OCI-LY7 (cell line): Measurements from ENCODE around the gene SP100.

Source experiments
- EZH2phosphoT487 ChIP-seq: fragments of 200-600 bp; sonication (generic); IDR thresholded peaks from 2 replicates; pipeline ENCODE4 v1.6.1; 2018; ENCODE audit warnings: low read depth, borderline replicate concordance, mild to moderate bottlenecking, mixed run types, antibody characterized with exemption, low read length, moderate library complexity, mixed read lengths
- TF ChIP-seq, protein P1 (sequence below): fragments of 200-600 bp; sonication (generic); conservative IDR thresholded peaks from 2 replicates; pipeline ENCODE4 v1.5.1; 2014; ENCODE audit warnings: mild to moderate bottlenecking, antibody characterized with exemption, low read length, moderate library complexity, mixed read lengths

DNA sequence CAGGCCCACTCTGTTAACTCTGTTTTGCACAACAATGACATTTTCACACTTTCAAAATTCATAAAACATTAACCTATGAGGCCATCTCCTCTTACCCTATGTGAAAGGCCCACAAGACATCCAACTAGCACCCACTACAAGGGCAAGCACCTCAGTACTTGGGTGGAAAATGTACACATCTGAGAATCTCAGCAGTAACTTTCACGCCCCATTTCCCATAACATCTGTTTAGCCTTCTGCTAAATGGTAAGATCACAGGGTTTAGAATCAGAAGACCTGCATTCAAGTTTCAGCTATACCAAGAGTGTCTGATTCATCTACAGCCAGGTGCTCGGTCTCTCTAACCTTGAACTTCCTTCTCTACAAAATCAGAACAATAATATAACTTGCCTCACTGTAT lies 89.2 kb downstream of the SP100 start:
- TF ChIP-seq, protein P1, sequence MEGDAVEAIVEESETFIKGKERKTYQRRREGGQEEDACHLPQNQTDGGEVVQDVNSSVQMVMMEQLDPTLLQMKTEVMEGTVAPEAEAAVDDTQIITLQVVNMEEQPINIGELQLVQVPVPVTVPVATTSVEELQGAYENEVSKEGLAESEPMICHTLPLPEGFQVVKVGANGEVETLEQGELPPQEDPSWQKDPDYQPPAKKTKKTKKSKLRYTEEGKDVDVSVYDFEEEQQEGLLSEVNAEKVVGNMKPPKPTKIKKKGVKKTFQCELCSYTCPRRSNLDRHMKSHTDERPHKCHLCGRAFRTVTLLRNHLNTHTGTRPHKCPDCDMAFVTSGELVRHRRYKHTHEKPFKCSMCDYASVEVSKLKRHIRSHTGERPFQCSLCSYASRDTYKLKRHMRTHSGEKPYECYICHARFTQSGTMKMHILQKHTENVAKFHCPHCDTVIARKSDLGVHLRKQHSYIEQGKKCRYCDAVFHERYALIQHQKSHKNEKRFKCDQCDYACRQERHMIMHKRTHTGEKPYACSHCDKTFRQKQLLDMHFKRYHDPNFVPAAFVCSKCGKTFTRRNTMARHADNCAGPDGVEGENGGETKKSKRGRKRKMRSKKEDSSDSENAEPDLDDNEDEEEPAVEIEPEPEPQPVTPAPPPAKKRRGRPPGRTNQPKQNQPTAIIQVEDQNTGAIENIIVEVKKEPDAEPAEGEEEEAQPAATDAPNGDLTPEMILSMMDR = no peak
- no peak for TF ChIP-seq EZH2phosphoT487
